Measurements from ENCODE around the gene ZNF672.

Gene ZNF672

GRCh38 chr1:248848602-248849001, 10.6 kb downstream of the ZNF672 start:
- Histone ChIP-seq H3K9me2 (replicated peaks; ENCODE audit: control insufficient read depth, low read length) (no peaks in the 10 kb centered on the region), H3K79me2 (ENCODE audit: control insufficient read depth, low read length) (no peaks in the 10 kb centered on the region), H3K4me2 (ENCODE audit: low read length) (no peak overlapping the region), H3K9me3 (ENCODE audit: control insufficient read depth, insufficient read depth, low read length) (no peaks in the 10 kb centered on the region), H3K4me3 (ENCODE audit: low read length) (no peak overlapping the region), H3K27ac (ENCODE audit: low read depth, low read length) (no peak overlapping the region), H3F3A (ENCODE audit: control insufficient read depth, insufficient read depth) (peaks cover 4% of the 10 kb centered on the region; the same call in 1 of the 2 replicates), H4K20me1 (ENCODE audit: control insufficient read depth, insufficient read depth, low read depth, low read length) (no peaks in the 10 kb centered on the region), H3K4me1 (ENCODE audit: control insufficient read depth, low read length) (peaks cover 11% of the 10 kb centered on the region), H3K27me3 (ENCODE audit: control insufficient read depth, low read length) (no peaks in the 10 kb centered on the region), H3K36me3 (ENCODE audit: control insufficient read depth, low read length) (peaks cover 91% of the 10 kb centered on the region)
- no peak for TF ChIP-seq CTCF (IDR thresholded peaks at IDR 0.05; ENCODE audit: low read depth, low read length, poor library complexity, severe bottlenecking)
- no peak for TF ChIP-seq EZH2phosphoT487 (IDR thresholded peaks at IDR 0.05; ENCODE audit: borderline replicate concordance, low read length)

- Histone ChIP-seq H3K79me2 (ENCODE audit: control insufficient read depth, low read length) (no peaks in the 10 kb centered on the region), H4K20me1 (ENCODE audit: control insufficient read depth, insufficient read depth, low read depth, low read length) (no peaks in the 10 kb centered on the region), H3F3A (ENCODE audit: control insufficient read depth, insufficient read depth) (0 out of 2 replicates have a peak, but pooled peaks cover 4% of the 10 kb centered on the region), H3K27ac (ENCODE audit: low read depth, low read length) (no peak overlapping the region), H3K9me2 (replicated peaks; ENCODE audit: control insufficient read depth, low read length) (no peaks in the 10 kb centered on the region), H3K4me2 (ENCODE audit: low read length) (no peak overlapping the region), H3K4me1 (ENCODE audit: control insufficient read depth, low read length) (peaks cover 11% of the 10 kb centered on the region), H3K4me3 (ENCODE audit: low read length) (no peak overlapping the region), H3K36me3 (ENCODE audit: control insufficient read depth, low read length) (peaks cover 97% of the 10 kb centered on the region), H3K9me3 (ENCODE audit: control insufficient read depth, insufficient read depth, low read length) (no peaks in the 10 kb centered on the region), H3K27me3 (ENCODE audit: control insufficient read depth, low read length) (no peaks in the 10 kb centered on the region)
- TF ChIP-seq EZH2phosphoT487 (IDR thresholded peaks at IDR 0.05; ENCODE audit: borderline replicate concordance, low read length) (no peak), CTCF (IDR thresholded peaks at IDR 0.05; ENCODE audit: low read depth, low read length, poor library complexity, severe bottlenecking) (no peak)
These were observed 11.1 kb downstream of the ZNF672 start for GRCh38 chr1:248849152-248849551.

GRCh38 chr1:248849637-248850036, 11.6 kb downstream of the ZNF672 start:
- Histone ChIP-seq H3K4me2 (ENCODE audit: low read length) (no peak overlapping the region), H3K4me3 (ENCODE audit: low read length) (no peak overlapping the region), H3F3A (ENCODE audit: control insufficient read depth, insufficient read depth) (0 out of 2 replicates have a peak, but pooled peaks cover 4% of the 10 kb centered on the region), H3K9me3 (ENCODE audit: control insufficient read depth, insufficient read depth, low read length) (no peaks in the 10 kb centered on the region), H3K27ac (ENCODE audit: low read depth, low read length) (no peak overlapping the region), H3K36me3 (ENCODE audit: control insufficient read depth, low read length) (peaks cover 97% of the 10 kb centered on the region), H4K20me1 (ENCODE audit: control insufficient read depth, insufficient read depth, low read depth, low read length) (no peaks in the 10 kb centered on the region), H3K9me2 (replicated peaks; ENCODE audit: control insufficient read depth, low read length) (no peaks in the 10 kb centered on the region), H3K79me2 (ENCODE audit: control insufficient read depth, low read length) (no peaks in the 10 kb centered on the region), H3K4me1 (ENCODE audit: control insufficient read depth, low read length) (peaks cover 11% of the 10 kb centered on the region), H3K27me3 (ENCODE audit: control insufficient read depth, low read length) (no peaks in the 10 kb centered on the region)
- TF ChIP-seq CTCF (IDR thresholded peaks at IDR 0.05; ENCODE audit: low read depth, low read length, poor library complexity, severe bottlenecking) (no peak), EZH2phosphoT487 (IDR thresholded peaks at IDR 0.05; ENCODE audit: borderline replicate concordance, low read length) (no peak)
